Pons (tissue), 1 donor: ENCODE data around the gene INPP4B.
"Not testable (repeated sequence)": the region's sequence is repeated elsewhere in the genome, so short reads cannot be mapped to it uniquely, and the experiment has no call there.

Experiments
- DNase-seq: peaks from one replicate; pipeline ENCODE4 v3.0.0-alpha.2; 2016; ENCODE audit warnings: low spot score

INPP4B gene

GRCh38 chr4:142544039-142544438, 302.1 kb downstream of the INPP4B start:
- DNase-seq: no peak

GRCh38 chr4:142540483-142540804, 305.7 kb downstream of the INPP4B start:
- no peak for DNase-seq

GRCh38 chr4:142539796-142540482, 306.2 kb downstream of the INPP4B start:
- no peak for DNase-seq

GRCh38 chr4:142535009-142535408, 311.1 kb downstream of the INPP4B start:
- DNase-seq: no peak

- no peak for DNase-seq
Measured at GRCh38 chr4:142532054-142532453, 314.0 kb downstream of the INPP4B start.

- no peak for DNase-seq
Measured at GRCh38 chr4:142530728-142531127, 315.4 kb downstream of the INPP4B start.

GRCh38 chr4:142528433-142528832, 317.7 kb downstream of the INPP4B start:
- DNase-seq: no peak

- no peak for DNase-seq
Measured at GRCh38 chr4:142523111-142523510, 323.0 kb downstream of the INPP4B start.

- no peak for DNase-seq
Measured at GRCh38 chr4:142519342-142519741, 326.8 kb downstream of the INPP4B start.

GRCh38 chr4:142516686-142517526, 329.2 kb downstream of the INPP4B start:
- DNase-seq: no peak

GRCh38 chr4:142512161-142512560, 333.9 kb downstream of the INPP4B start:
- no peak for DNase-seq

GRCh38 chr4:142509881-142510280, 336.2 kb downstream of the INPP4B start:
- DNase-seq: no peak

GRCh38 chr4:142509381-142509780, 336.7 kb downstream of the INPP4B start:
- not testable (repeated sequence) for DNase-seq

GRCh38 chr4:142500966-142501365, 345.1 kb downstream of the INPP4B start:
- DNase-seq: no peak

- DNase-seq: no peak
Measured at GRCh38 chr4:142497606-142498005, 348.5 kb downstream of the INPP4B start.

- no peak for DNase-seq
Measured at GRCh38 chr4:142493255-142494110, 352.6 kb downstream of the INPP4B start.

- no peak for DNase-seq
Measured at GRCh38 chr4:142485452-142485851, 360.6 kb downstream of the INPP4B start.

- no peak for DNase-seq
Measured at GRCh38 chr4:142480244-142480643, 365.9 kb downstream of the INPP4B start.

- DNase-seq: no peak
Measured at GRCh38 chr4:142475663-142476062, 370.4 kb downstream of the INPP4B start.

GRCh38 chr4:142474398-142475087, 371.6 kb downstream of the INPP4B start:
- DNase-seq: no peak

GRCh38 chr4:142473960-142474338, 372.2 kb downstream of the INPP4B start:
- no peak for DNase-seq
